Peyer's patch (tissue), 4 donors: ENCODE data around the gene PPFIBP2. TPM values are rescaled to one million over a fixed set of nuclear protein-coding genes. Genes with fewer than 3 reads are reported as not detected.
A peak's percentile ranks its signal among the peaks of the same experiment; 100 is the strongest.

ENCODE experiments used
- DNase-seq, 3 donors: peaks; one replicate each; pipeline ENCODE4 v3.0.0-alpha.2; 2017 to 2019
- H3K27ac ChIP-seq, 4 donors: fragments of 200-600 bp; sonication (generic); one replicate each; pipeline ENCODE4 v1.5.1; 2016 to 2019
- H3K27me3 ChIP-seq, 2 donors: fragments of 200-600 bp; sonication (generic); one replicate each; pipeline ENCODE4 v1.5.1; 2019
- H3K36me3 ChIP-seq, 3 donors: fragments of 200-600 bp; sonication (generic); one replicate each; pipeline ENCODE4 v1.5.1; 2016 to 2019
- H3K4me1 ChIP-seq, 4 donors: fragments of 200-600 bp; sonication (generic); one replicate each; pipeline ENCODE4 v1.5.1; 2016 to 2019
- H3K4me3 ChIP-seq, 4 donors: fragments of 200-600 bp; sonication (generic); 1 replicate in 3 of 4; 2 replicates in 1 of 4; pipeline ENCODE4 v1.5.1; 2016 to 2019; ENCODE audit warnings: mild to moderate bottlenecking in 1 of 4
- H3K9me3 ChIP-seq, 4 donors: fragments of 200-600 bp; sonication (generic); one replicate each; pipeline ENCODE4 v1.5.1; 2016 to 2019; ENCODE audit warnings: mild to moderate bottlenecking in 1 of 4
- CTCF ChIP-seq, 6 experiments: fragments of 450-650 bp in 4 of 6; fragments of 200-600 bp in 2 of 6; sonication (generic) in 1 of 6; IDR thresholded peaks; one replicate each; pipeline ENCODE4 v1.5.1; 2017 to 2019; ENCODE audit warnings: antibody characterized with exemption in 6 of 6, mild to moderate bottlenecking in 3 of 6, moderate library complexity in 1 of 6
- POLR2A ChIP-seq, 2 donors: fragments of 450-650 bp; IDR thresholded peaks; one replicate each; pipeline ENCODE4 v1.5.1; 2017; ENCODE audit warnings: antibody characterized with exemption in 2 of 2, mild to moderate bottlenecking in 2 of 2, moderate library complexity in 2 of 2
- total RNA-seq, 4 donors: library from RNA; depleted of rRNA; stranded (reverse); fragments of >200 nt; gene quantifications; one replicate each; pipeline ENCODE4 v1.1.0, GENCODE V29; 2016

PPFIBP2 gene
- total RNA-seq, 4 donors from 2014 or later, result 74.6 to 245 (median 148) TPM

DNA sequence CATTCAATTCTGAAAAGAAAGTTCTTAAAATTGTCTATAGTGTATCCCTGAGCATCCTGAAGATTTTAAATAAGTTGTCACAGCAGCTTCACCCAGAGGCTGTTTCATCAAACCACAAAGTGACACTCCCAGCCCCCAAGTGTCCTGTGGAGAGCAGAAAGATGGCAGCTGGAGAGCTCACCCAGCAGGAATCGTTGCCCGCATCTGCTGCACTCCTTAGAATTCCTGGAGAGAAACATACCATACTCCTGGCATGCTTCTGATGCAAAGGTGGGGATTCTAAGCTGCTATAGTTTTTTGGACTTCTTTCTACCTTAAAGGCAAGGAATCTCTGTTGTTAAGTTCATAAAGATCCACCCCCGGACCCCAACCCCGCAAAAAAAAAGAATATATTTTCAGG is 173.0 kb downstream of the PPFIBP2 start:
- DNase-seq, result no peak
- no peaks in the 10 kb centered on the region for H3K9me3 ChIP-seq
- no peaks in the 10 kb centered on the region for H3K27me3 ChIP-seq

GRCh38 chr11:7687386-7687785 is 173.6 kb downstream of the PPFIBP2 start:
- no peak for DNase-seq
- no peaks in the 10 kb centered on the region for H3K36me3 ChIP-seq
- no peak overlapping the region for H3K27ac ChIP-seq
- no peaks in the 10 kb centered on the region for H3K9me3 ChIP-seq
- H3K4me1 ChIP-seq, result no peaks in the 10 kb centered on the region
- H3K27me3 ChIP-seq, result no peaks in the 10 kb centered on the region
- TF ChIP-seq CTCF (IDR thresholded peaks at IDR 0.05) (no peak), POLR2A (IDR thresholded peaks at IDR 0.05) (no peak)
- no peak overlapping the region for H3K4me3 ChIP-seq

More for the DNA sequence above, 173.0 kb downstream of the PPFIBP2 start:
- no peaks in the 10 kb centered on the region for H3K36me3 ChIP-seq
- no peak for TF ChIP-seq POLR2A (IDR thresholded peaks at IDR 0.05)
- TF ChIP-seq CTCF (IDR thresholded peaks at IDR 0.05), result no peak
- no peak overlapping the region for H3K4me3 ChIP-seq
- H3K27ac ChIP-seq, result no peak overlapping the region
- no peaks in the 10 kb centered on the region for H3K4me1 ChIP-seq

- TF ChIP-seq POLR2A (IDR thresholded peaks at IDR 0.05) (no peak), CTCF (IDR thresholded peaks at IDR 0.05) (peak; percentile 52 to 73 (median 68))
- Histone ChIP-seq H3K4me3 (no peak overlapping the region), H3K36me3 (no peaks in the 10 kb centered on the region), H3K9me3 (no peaks in the 10 kb centered on the region), H3K27ac (no peak overlapping the region), H3K4me1 (no peaks in the 10 kb centered on the region), H3K27me3 (no peaks in the 10 kb centered on the region)
- no peak for DNase-seq
Measured at GRCh38 chr11:7688238-7688826, 174.5 kb downstream of the PPFIBP2 start.

DNA sequence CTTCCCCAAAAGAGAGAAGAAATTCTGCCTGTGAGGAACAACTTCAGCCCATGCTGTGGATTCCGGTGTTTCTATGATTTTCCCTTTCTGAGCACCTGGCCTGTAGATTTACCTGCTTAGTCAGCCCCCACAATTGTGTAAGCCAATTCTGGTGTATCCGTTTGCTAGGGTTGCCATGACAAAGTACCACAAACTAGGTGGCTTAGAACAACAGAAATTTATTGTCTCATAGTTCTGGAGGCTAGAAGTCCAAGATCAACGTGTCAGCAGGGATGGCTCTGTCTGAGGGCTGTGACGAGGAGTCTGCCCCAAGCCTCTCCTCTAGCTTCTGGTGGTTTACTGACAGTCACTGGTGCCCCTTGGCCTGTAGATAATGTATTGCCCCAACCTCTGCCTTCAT is 175.4 kb downstream of the PPFIBP2 start:
- H3K4me1 ChIP-seq, result no peaks in the 10 kb centered on the region
- no peaks in the 10 kb centered on the region for H3K9me3 ChIP-seq
- no peak for TF ChIP-seq CTCF (IDR thresholded peaks at IDR 0.05)
- no peak for TF ChIP-seq POLR2A (IDR thresholded peaks at IDR 0.05)
- H3K27ac ChIP-seq, result no peak overlapping the region
- H3K27me3 ChIP-seq, result no peaks in the 10 kb centered on the region
- H3K4me3 ChIP-seq, result no peak overlapping the region
- no peaks in the 10 kb centered on the region for H3K36me3 ChIP-seq
- no peak for DNase-seq

DNA sequence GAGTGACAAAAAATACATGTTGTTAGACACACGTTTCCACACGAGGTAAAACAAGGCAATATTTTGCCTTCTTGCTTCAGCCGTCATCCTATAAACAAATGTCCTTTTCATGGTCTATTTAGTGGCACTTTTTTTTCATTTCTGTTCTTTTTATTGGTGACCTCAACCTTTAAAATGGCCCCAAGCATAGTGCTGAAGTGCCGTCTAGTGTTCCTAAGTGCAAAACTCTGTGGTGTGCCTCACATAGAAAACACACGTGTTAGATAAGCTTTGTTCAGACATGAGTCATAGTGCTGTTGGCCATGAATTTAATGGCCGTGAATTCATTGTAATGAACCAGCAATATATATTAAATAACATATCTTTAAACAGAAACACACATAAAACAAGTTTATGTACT is 176.8 kb downstream of the PPFIBP2 start:
- Histone ChIP-seq H3K36me3 (no peaks in the 10 kb centered on the region), H3K4me3 (no peak overlapping the region), H3K9me3 (no peaks in the 10 kb centered on the region), H3K4me1 (no peaks in the 10 kb centered on the region), H3K27me3 (no peaks in the 10 kb centered on the region), H3K27ac (no peak overlapping the region)
- no peak for TF ChIP-seq CTCF (IDR thresholded peaks at IDR 0.05)
- no peak for TF ChIP-seq POLR2A (IDR thresholded peaks at IDR 0.05)
- no peak for DNase-seq
